ENCODE measurements around the gene TNFRSF12A. TPM values are rescaled to one million over a fixed set of nuclear protein-coding genes. Genes with fewer than 3 reads are reported as not detected.

Gene TNFRSF12A
- total and polyA plus RNA-seq, 9 of the 15 experiments (the other 6 are each of a cell fraction or from before 2014, with no cell fraction given): 0.41 to 61.8 (median 26.5) TPM

DNA sequence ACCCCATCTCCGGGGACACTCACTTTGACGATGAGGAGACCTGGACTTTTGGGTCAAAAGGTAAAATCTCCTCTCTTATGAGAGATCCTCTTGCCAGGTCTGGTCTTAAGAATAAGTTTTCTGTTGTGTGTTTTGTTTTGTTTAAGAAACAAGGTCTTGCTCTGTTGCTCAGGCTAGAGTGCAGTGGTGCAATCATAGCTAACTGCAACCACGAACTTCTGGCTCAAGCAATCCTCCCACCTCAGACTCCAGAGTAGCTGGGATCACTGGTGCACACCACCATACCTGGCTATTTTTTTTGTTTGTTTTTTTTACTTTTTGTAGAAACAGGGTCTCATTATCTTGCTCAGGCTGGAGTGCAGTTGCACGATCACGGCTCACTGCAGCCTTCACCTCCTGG lies 30.3 kb downstream of the TNFRSF12A start (continued):
- TF ChIP-seq, protein P1, sequence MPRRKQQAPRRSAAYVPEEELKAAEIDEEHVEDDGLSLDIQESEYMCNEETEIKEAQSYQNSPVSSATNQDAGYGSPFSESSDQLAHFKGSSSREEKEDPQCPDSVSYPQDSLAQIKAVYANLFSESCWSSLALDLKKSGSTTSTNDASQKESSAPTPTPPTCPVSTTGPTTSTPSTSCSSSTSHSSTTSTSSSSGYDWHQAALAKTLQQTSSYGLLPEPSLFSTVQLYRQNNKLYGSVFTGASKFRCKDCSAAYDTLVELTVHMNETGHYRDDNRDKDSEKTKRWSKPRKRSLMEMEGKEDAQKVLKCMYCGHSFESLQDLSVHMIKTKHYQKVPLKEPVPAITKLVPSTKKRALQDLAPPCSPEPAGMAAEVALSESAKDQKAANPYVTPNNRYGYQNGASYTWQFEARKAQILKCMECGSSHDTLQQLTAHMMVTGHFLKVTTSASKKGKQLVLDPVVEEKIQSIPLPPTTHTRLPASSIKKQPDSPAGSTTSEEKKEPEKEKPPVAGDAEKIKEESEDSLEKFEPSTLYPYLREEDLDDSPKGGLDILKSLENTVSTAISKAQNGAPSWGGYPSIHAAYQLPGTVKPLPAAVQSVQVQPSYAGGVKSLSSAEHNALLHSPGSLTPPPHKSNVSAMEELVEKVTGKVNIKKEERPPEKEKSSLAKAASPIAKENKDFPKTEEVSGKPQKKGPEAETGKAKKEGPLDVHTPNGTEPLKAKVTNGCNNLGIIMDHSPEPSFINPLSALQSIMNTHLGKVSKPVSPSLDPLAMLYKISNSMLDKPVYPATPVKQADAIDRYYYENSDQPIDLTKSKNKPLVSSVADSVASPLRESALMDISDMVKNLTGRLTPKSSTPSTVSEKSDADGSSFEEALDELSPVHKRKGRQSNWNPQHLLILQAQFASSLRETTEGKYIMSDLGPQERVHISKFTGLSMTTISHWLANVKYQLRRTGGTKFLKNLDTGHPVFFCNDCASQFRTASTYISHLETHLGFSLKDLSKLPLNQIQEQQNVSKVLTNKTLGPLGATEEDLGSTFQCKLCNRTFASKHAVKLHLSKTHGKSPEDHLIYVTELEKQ (CRISPR knock-in tag; IDR thresholded peaks at IDR 0.05): no peak

DNA sequence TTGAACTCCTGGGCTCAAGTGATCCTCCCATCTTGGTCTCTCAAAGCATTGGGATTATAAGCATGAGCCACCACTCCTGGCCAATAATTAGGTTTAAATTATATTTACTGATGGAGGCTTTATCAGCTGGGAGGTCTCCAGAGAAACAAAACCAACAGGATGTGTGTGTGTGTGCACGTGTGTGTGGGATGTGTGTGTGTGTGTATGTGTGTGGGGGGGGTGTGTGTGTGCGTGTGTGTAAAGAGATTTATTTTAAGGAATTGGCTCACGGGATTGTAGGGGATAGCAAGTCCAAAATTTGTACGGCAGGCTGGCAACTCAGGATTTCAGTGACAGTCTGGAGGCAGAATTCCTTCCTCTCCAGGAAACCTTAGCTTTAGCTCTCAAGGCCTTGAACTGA lies 30.8 kb downstream of the TNFRSF12A start:
- Histone ChIP-seq H3K27me3 (ENCODE audit: control insufficient read depth in 2 of 2, insufficient read depth in 2 of 2, low read length in 2 of 2) (peaks cover 5 to 39% of the 10 kb centered on the region in 2 experiments; a peak in 4 of 5 replicates), H3K79me2 (ENCODE audit: control insufficient read depth, insufficient read depth, low read length) (no peaks in the 10 kb centered on the region), H3K36me3 (ENCODE audit: control insufficient read depth, insufficient read depth, low read length) (no peaks in the 10 kb centered on the region), H3K9ac (ENCODE audit: insufficient read depth in 1 of 2, low read depth in 2 of 2, low read length in 2 of 2) (no peak overlapping the region), H3K4me3 (no peak overlapping the region), H3K4me1 (replicated peaks in 1 of 2; ENCODE audit: control insufficient read depth in 2 of 2, insufficient read depth in 2 of 2, low read length in 2 of 2) (peaks cover 3 to 25% of the 10 kb centered on the region in 2 experiments; a peak in 3 of 5 replicates), H3K4me2 (ENCODE audit: insufficient read depth, low read length) (no peak overlapping the region), H2AFZ (ENCODE audit: low read depth, low read length) (no peak overlapping the region), H3K9me3 (replicated peaks; ENCODE audit: control insufficient read depth, insufficient read depth, low read depth, low read length) (no peaks in the 10 kb centered on the region), H4K20me1 (replicated peaks; ENCODE audit: control insufficient read depth, insufficient read depth, low read length) (no peaks in the 10 kb centered on the region; the same call in 1 of the 2 replicates), H3K9me1 (ENCODE audit: control insufficient read depth, insufficient read depth, low read length) (no peaks in the 10 kb centered on the region), H3K27ac (ENCODE audit: extremely low read depth, low read depth, low read length) (no peak overlapping the region)
- intact Hi-C loops (cut with micrococcal nuclease): loop anchor here (10.0 kb wide), 1 partner anchor 124 kb away; no protein-coding TSS in a partner anchor
- 20% methylated on average over 4 of the region's 4 CpGs for WGBS (ENCODE audit: insufficient coverage, low coverage, missing lambda C conversion rate)
- CTCF ChIA-PET (ENCODE audit: low intra/inter-chr PET ratio): no interaction called here
- POLR2A ChIA-PET: interaction anchor here (0.5 to 1.2 kb wide), 5 partner anchors 12 to 1894 kb away, joined by 3 to 5 read pairs (median 3); no protein-coding TSS in a partner anchor
- DNase-seq (ENCODE audit: extremely low read depth in 1 of 4, low spot score in 3 of 4): no peak
- no peak for FAIRE-seq
- no peak for TF ChIP-seq SMAD1 (IDR thresholded peaks at IDR 0.05; ENCODE audit: low read depth, low read length, partially characterized antibody)
- TF ChIP-seq NFRKB (IDR thresholded peaks at IDR 0.05; ENCODE audit: low read depth): no peak
- no peak for TF ChIP-seq MYNN (IDR thresholded peaks at IDR 0.05)
- no peak for TF ChIP-seq MYNN (CRISPR knock-in tag; IDR thresholded peaks at IDR 0.05)
- TF ChIP-seq POLR2AphosphoS5 (IDR thresholded peaks at IDR 0.05; ENCODE audit: control insufficient read depth, insufficient read depth, low read depth, low read length): no peak
- no peak for TF ChIP-seq SIX5 (IDR thresholded peaks at IDR 0.05; ENCODE audit: borderline replicate concordance in 1 of 2, insufficient read depth in 1 of 2, low read depth in 1 of 2, low read length in 2 of 2)
- TF ChIP-seq NR2C1 (IDR thresholded peaks at IDR 0.05): no peak
- TF ChIP-seq NR2C1 (tag; IDR thresholded peaks at IDR 0.05): no peak
- no peak for TF ChIP-seq ZNF561 (CRISPR knock-in tag; conservative IDR thresholded peaks at IDR 0.05)
- TF ChIP-seq TFAM (CRISPR knock-in tag; conservative IDR thresholded peaks at IDR 0.05): no peak
- TF ChIP-seq GTF2F1 (IDR thresholded peaks at IDR 0.05; ENCODE audit: low read depth, low read length): no peak
- in situ Hi-C loops (cut with MboI): no loop called here
- BruUV-seq (replicated peaks): no TSS peak
- ATAC-seq: no peak

Measured in K562 (cell line).